ENCODE measurements around the gene ME3. TPM values are rescaled to one million over a fixed set of nuclear protein-coding genes. Genes with fewer than 3 reads are reported as not detected.

ME3 gene
- total RNA-seq, 2 experiments from 2014 or later: not detected

DNA sequence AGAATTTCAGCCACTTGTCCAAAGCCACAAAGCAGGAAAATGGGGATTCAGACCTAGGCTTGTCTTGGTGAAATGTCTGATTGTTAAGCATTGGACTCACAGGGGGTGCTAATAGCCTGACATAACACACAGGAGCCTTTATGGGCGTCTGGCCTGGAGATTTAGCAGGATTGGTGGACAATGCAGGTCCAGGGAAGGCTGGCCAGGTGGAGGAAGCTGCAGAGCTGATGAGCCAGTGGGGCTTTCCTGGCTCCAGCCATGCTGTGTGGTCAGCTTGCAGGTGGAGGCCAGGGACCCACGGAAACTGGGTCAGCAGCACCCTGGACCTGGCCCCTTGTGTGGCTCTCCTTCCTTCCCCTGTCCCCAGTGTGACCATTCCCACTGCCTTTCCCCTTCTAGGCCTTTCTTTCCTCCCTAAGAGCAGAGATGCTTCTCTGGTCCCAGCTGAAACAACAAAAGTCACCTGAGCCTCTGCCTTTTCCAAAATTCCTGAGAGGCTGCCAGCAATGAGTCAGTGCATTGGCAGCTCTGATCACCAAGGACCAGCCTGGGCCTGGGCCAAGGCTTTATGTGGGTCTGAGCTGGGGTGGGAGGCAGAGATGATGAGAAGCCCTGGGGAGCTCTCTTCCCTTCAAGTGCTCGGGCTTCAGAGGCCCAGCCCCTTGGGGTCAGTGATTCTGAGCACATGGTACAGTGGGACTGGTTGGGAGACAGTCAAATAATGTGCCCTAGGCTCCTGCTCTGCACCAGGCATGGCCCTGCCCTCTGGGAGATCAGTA is 212.5 kb downstream of the ME3 start:
- Histone ChIP-seq H3K4me2 (ENCODE audit: low read length) (no peak overlapping the region), H4K20me1 (ENCODE audit: insufficient read depth, low read length) (no peaks in the 10 kb centered on the region), H3K4me1 (ENCODE audit: insufficient read depth, low read length, poor library complexity, severe bottlenecking) (no peaks in the 10 kb centered on the region), H3K36me3 (ENCODE audit: insufficient read depth, low read length) (no peaks in the 10 kb centered on the region), H3K4me3 (ENCODE audit: low read depth, low read length, poor library complexity, severe bottlenecking) (no peak overlapping the region), H3K27ac (ENCODE audit: low read depth, low read length, poor library complexity, severe bottlenecking) (no peak overlapping the region), H2AFZ (ENCODE audit: low read length) (no peak overlapping the region), H3K9me3 (ENCODE audit: low read length) (no peaks in the 10 kb centered on the region), H3K9me2 (ENCODE audit: insufficient read depth, low read length) (no peaks in the 10 kb centered on the region), H3K79me2 (ENCODE audit: insufficient read depth, low read depth, low read length) (no peaks in the 10 kb centered on the region)
- POLR2A ChIA-PET: no interaction called here
- intact Hi-C loops (cut with micrococcal nuclease; ENCODE audit: unreplicated experiment): loop anchor here (5.0 kb wide), 1 partner anchor 147 kb away; no protein-coding TSS in a partner anchor
- CTCF ChIA-PET (ENCODE audit: unreplicated experiment): no interaction called here
- BruUV-seq (replicated peaks): no TSS peak
- no peak for TF ChIP-seq EZH2phosphoT487 (IDR thresholded peaks at IDR 0.05; ENCODE audit: borderline replicate concordance, low read depth, low read length)
- TF ChIP-seq CTCF (conservative IDR thresholded peaks at IDR 0.05; ENCODE audit: low read length): no peak
- DNase-seq (ENCODE audit: low spot score): no peak

- ChIA-PET POLR2A (no interaction called here), CTCF (ENCODE audit: unreplicated experiment) (no interaction called here)
- H2AFZ ChIP-seq (ENCODE audit: low read length): no peak overlapping the region
- DNase-seq (ENCODE audit: low spot score): no peak
- H3K27ac ChIP-seq (ENCODE audit: low read depth, low read length, poor library complexity, severe bottlenecking): no peak overlapping the region
- H3K36me3 ChIP-seq (ENCODE audit: insufficient read depth, low read length): no peaks in the 10 kb centered on the region
- H4K20me1 ChIP-seq (ENCODE audit: insufficient read depth, low read length): no peaks in the 10 kb centered on the region
- no peaks in the 10 kb centered on the region for H3K4me1 ChIP-seq (ENCODE audit: insufficient read depth, low read length, poor library complexity, severe bottlenecking)
- no peaks in the 10 kb centered on the region for H3K9me3 ChIP-seq (ENCODE audit: low read length)
- TF ChIP-seq CTCF (conservative IDR thresholded peaks at IDR 0.05; ENCODE audit: low read length): no peak
- no peak for TF ChIP-seq EZH2phosphoT487 (IDR thresholded peaks at IDR 0.05; ENCODE audit: borderline replicate concordance, low read depth, low read length)
- intact Hi-C loops (cut with micrococcal nuclease; ENCODE audit: unreplicated experiment): loop anchor here (5.0 kb wide), 1 partner anchor 148 kb away; no protein-coding TSS in a partner anchor
- no TSS peak for BruUV-seq (replicated peaks)
- H3K9me2 ChIP-seq (ENCODE audit: insufficient read depth, low read length): no peaks in the 10 kb centered on the region
- no peak overlapping the region for H3K4me3 ChIP-seq (ENCODE audit: low read depth, low read length, poor library complexity, severe bottlenecking)
- H3K79me2 ChIP-seq (ENCODE audit: insufficient read depth, low read depth, low read length): no peaks in the 10 kb centered on the region
- H3K4me2 ChIP-seq (ENCODE audit: low read length): no peak overlapping the region
These were observed 213.4 kb downstream of the ME3 start for GRCh38 chr11:86459002-86459385.

DNA sequence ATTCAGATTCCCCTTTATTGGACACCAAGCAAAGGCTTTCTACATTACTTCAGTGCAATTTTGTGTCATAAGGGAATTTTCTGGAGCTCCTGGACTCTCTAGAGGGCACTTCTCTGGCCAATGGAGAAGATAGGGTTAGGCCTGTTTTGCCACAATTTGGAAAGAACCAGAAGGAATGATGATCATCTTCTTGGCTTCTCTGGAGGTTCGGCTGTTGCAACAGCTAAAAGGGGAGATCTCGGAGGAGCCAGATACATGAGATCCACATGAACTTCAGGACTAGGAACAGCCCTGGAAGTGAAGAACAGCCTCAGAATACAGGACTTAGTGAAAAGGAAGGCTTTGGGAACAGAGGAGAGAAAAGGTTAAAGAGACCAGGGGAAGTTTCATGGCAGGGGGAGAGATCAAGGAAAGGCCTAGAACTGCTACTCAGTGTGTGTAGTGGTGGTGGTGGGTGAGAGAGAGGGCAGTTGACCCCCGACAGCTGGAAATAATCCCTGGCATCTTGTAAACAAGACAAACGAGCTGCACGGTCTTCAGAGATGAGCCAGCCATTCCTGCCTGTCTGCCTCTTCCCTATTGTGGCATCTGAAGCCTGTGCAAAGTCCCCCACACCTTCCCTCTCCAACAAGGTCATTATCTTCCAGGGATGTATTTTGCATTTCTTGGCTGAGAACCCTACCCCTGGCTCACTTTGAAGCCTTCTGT is 214.0 kb downstream of the ME3 start:
- ChIA-PET CTCF (ENCODE audit: unreplicated experiment) (no interaction called here), POLR2A (no interaction called here)
- DNase-seq (ENCODE audit: low spot score): no peak
- Histone ChIP-seq H2AFZ (ENCODE audit: low read length) (no peak overlapping the region), H4K20me1 (ENCODE audit: insufficient read depth, low read length) (no peaks in the 10 kb centered on the region), H3K4me3 (ENCODE audit: low read depth, low read length, poor library complexity, severe bottlenecking) (no peak overlapping the region), H3K79me2 (ENCODE audit: insufficient read depth, low read depth, low read length) (no peaks in the 10 kb centered on the region), H3K9me3 (ENCODE audit: low read length) (no peaks in the 10 kb centered on the region), H3K4me1 (ENCODE audit: insufficient read depth, low read length, poor library complexity, severe bottlenecking) (no peaks in the 10 kb centered on the region), H3K27ac (ENCODE audit: low read depth, low read length, poor library complexity, severe bottlenecking) (no peak overlapping the region), H3K36me3 (ENCODE audit: insufficient read depth, low read length) (no peaks in the 10 kb centered on the region), H3K4me2 (ENCODE audit: low read length) (no peak overlapping the region), H3K9me2 (ENCODE audit: insufficient read depth, low read length) (no peaks in the 10 kb centered on the region)
- intact Hi-C loops (cut with micrococcal nuclease; ENCODE audit: unreplicated experiment): loop anchor here (5.0 kb wide), 1 partner anchor 149 kb away; no protein-coding TSS in a partner anchor
- TF ChIP-seq EZH2phosphoT487 (IDR thresholded peaks at IDR 0.05; ENCODE audit: borderline replicate concordance, low read depth, low read length) (no peak), CTCF (conservative IDR thresholded peaks at IDR 0.05; ENCODE audit: low read length) (no peak)
- no TSS peak for BruUV-seq (replicated peaks)
